ENCODE measurements around the gene ENPP3. TPM values are rescaled to one million over a fixed set of nuclear protein-coding genes. Genes with fewer than 3 reads are reported as not detected.

Gene ENPP3
- total RNA-seq, 1 experiment from 2014 or later: 0.15 TPM

DNA sequence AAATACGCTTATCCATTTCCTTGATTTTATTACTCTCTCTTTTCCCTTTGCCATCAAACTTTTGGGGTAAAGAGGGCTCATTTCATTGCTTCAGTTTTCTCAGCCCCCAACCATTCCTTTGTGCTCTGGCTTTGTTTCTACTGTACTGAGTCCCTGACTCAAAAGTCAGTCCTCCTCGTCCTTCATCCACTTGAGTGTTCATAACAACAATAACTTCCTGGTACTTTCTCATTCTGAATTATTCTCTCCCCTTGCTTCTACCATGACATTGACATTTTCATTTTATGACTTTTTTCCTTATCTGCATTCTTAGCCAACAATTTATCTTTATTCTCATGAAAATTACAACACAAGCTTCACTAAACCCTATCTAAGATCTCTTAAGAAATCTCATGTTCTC is 911 bp downstream of the ENPP3 start:
- H3K79me1 ChIP-seq (ENCODE audit: insufficient read depth, low read depth, low read length, poor library complexity, severe bottlenecking): no peaks in the 10 kb centered on the region
- H2BK20ac ChIP-seq (ENCODE audit: low read depth, low read length, poor library complexity, severe bottlenecking): no peak overlapping the region
- no peak overlapping the region for H3K4me2 ChIP-seq (ENCODE audit: insufficient read depth, insufficient read length, low read length)
- no peak overlapping the region for H4K8ac ChIP-seq (replicated peaks; ENCODE audit: insufficient read length, low read depth, low read length)
- H2BK120ac ChIP-seq (ENCODE audit: low read depth, low read length, poor library complexity, severe bottlenecking): no peak overlapping the region
- no peaks in the 10 kb centered on the region for H3K9me3 ChIP-seq (ENCODE audit: control insufficient read depth, low read depth, low read length)
- H4K5ac ChIP-seq (ENCODE audit: insufficient read length, low read depth, low read length): no peak overlapping the region
- Mint-ChIP-seq H3K27ac (no peak overlapping the region), H3K4me1 (no peaks in the 10 kb centered on the region), H3K36me3 (ENCODE audit: insufficient read depth in 1 of 3, low read depth in 3 of 3) (no peaks in the 10 kb centered on the region), H3K4me3 (no peak overlapping the region), H3K27me3 (ENCODE audit: low read depth) (no peaks in the 10 kb centered on the region), H3K9me3 (no peaks in the 10 kb centered on the region)
- no peaks in the 10 kb centered on the region for H3K27me3 ChIP-seq (ENCODE audit: insufficient read depth, low read length)
- no peak overlapping the region for H2BK5ac ChIP-seq (ENCODE audit: insufficient read length, low read length)
- no peak overlapping the region for H2AFZ ChIP-seq (ENCODE audit: low read length)
- no peaks in the 10 kb centered on the region for H3K4me1 ChIP-seq (ENCODE audit: insufficient read depth, low read length)
- H3K9ac ChIP-seq (ENCODE audit: extremely low read depth, insufficient read length, low read length): no peak overlapping the region
- no peak for DNase-seq
- TF ChIP-seq, protein P1, sequence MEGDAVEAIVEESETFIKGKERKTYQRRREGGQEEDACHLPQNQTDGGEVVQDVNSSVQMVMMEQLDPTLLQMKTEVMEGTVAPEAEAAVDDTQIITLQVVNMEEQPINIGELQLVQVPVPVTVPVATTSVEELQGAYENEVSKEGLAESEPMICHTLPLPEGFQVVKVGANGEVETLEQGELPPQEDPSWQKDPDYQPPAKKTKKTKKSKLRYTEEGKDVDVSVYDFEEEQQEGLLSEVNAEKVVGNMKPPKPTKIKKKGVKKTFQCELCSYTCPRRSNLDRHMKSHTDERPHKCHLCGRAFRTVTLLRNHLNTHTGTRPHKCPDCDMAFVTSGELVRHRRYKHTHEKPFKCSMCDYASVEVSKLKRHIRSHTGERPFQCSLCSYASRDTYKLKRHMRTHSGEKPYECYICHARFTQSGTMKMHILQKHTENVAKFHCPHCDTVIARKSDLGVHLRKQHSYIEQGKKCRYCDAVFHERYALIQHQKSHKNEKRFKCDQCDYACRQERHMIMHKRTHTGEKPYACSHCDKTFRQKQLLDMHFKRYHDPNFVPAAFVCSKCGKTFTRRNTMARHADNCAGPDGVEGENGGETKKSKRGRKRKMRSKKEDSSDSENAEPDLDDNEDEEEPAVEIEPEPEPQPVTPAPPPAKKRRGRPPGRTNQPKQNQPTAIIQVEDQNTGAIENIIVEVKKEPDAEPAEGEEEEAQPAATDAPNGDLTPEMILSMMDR (conservative IDR thresholded peaks at IDR 0.05): no peak
- no peak overlapping the region for H3T11ph ChIP-seq (ENCODE audit: low read length)
- no peaks in the 10 kb centered on the region for H4K20me1 ChIP-seq (ENCODE audit: control insufficient read depth, insufficient read depth, insufficient read length)
- 100% methylated on average over 1 of the region's 2 CpGs for WGBS (ENCODE audit: extremely low coverage, insufficient read length, low lambda C conversion rate)
- no peak overlapping the region for H3K27ac ChIP-seq (ENCODE audit: insufficient read length, low read depth, low read length)
- no peaks in the 10 kb centered on the region for H3K23me2 ChIP-seq (ENCODE audit: insufficient read length, low read depth, low read length, poor library complexity, severe bottlenecking)
- H3K14ac ChIP-seq (ENCODE audit: insufficient read depth, low read length): no peak overlapping the region
- H2BK15ac ChIP-seq (ENCODE audit: low read depth, low read length): no peak overlapping the region
- H3K56ac ChIP-seq (ENCODE audit: insufficient read length, low read depth, low read length): no peak overlapping the region
- H3K18ac ChIP-seq (ENCODE audit: insufficient read length, low read depth, low read length): no peak overlapping the region
- no peaks in the 10 kb centered on the region for H3K79me2 ChIP-seq (ENCODE audit: insufficient read depth, low read length)
- H3K4ac ChIP-seq (ENCODE audit: low read depth, low read length): no peak overlapping the region
- H4K91ac ChIP-seq (ENCODE audit: insufficient read length, low read depth, low read length): no peak overlapping the region
- H3K23ac ChIP-seq (ENCODE audit: insufficient read length, low read depth, low read length): no peak overlapping the region
- H2AK5ac ChIP-seq (ENCODE audit: insufficient read length, low read length): no peak overlapping the region
- no peak overlapping the region for H2BK12ac ChIP-seq (ENCODE audit: insufficient read length, low read depth, low read length)

Data from H9 (cell line).